Kidney (tissue), 14 donors: ENCODE results near the gene WSCD2. TPM values are rescaled to one million over a fixed set of nuclear protein-coding genes. Genes with fewer than 3 reads are reported as not detected.

ENCODE experiments used
- DNase-seq, 5 donors: peaks; one replicate each; pipeline ENCODE4 v3.0.0-alpha.2; 2013 to 2020
- FAIRE-seq: peaks from 2 replicates; lab custom pipeline; 2012; peaks lifted over from hg19 to GRCh38; lab: Jason Lieb, UNC
- H3K27ac ChIP-seq, 2 donors: one replicate each; pipeline ENCODE4 v1.7.0; 2013; ENCODE audit warnings: low read depth in 2 of 2, low read length in 2 of 2, inconsistent platforms in 1 of 2
- H3K27me3 ChIP-seq: one replicate; pipeline ENCODE4 v1.7.1; 2013; ENCODE audit warnings: low read length, inconsistent platforms; ENCODE audit not compliant: control insufficient read depth, insufficient read depth
- H3K36me3 ChIP-seq, 3 donors: one replicate each; pipeline versions ENCODE4 v1.7.0 to v1.7.1; 2013; ENCODE audit warnings: low read length in 3 of 3, control low read depth in 1 of 3, inconsistent platforms in 1 of 3; ENCODE audit not compliant: insufficient read depth in 3 of 3, control insufficient read depth in 2 of 3
- H3K4me1 ChIP-seq, 3 donors: one replicate each; pipeline versions ENCODE4 v1.7.0 to v1.7.1; 2013; ENCODE audit warnings: low read length in 3 of 3, inconsistent platforms in 1 of 3, low read depth in 1 of 3; ENCODE audit not compliant: control insufficient read depth in 2 of 3, insufficient read depth in 2 of 3
- H3K4me3 ChIP-seq, 3 donors: one replicate each; pipeline versions ENCODE4 v1.7.0 to v1.8.1; 2013; ENCODE audit warnings: low read length in 3 of 3, control low read depth in 1 of 3, inconsistent platforms in 1 of 3
- H3K9ac ChIP-seq, 3 donors: one replicate each; pipeline versions ENCODE4 v1.7.0 to v1.7.1; 2013; ENCODE audit warnings: low read length in 3 of 3, control low read depth in 1 of 3, inconsistent platforms in 1 of 3
- H3K9me3 ChIP-seq, 3 donors: one replicate each; pipeline versions ENCODE4 v1.7.0 to v1.7.1; 2013; ENCODE audit warnings: low read length in 3 of 3, control low read depth in 1 of 3, inconsistent platforms in 1 of 3; ENCODE audit not compliant: control insufficient read depth in 2 of 3, insufficient read depth in 1 of 3
- CTCF ChIP-seq: IDR thresholded peaks from 3 replicates; pipeline ENCODE4 v1.5.1; 2012; ENCODE audit warnings: mild to moderate bottlenecking, moderate library complexity, borderline replicate concordance; ENCODE audit not compliant: insufficient read depth; ENCODE audit errors: extremely low read depth
- intact Hi-C: fragments of 100-400 bp; cut with DNase I; formaldehyde crosslinking; loops from one replicate; pipeline ENCODE4 v1.11.1; 2022
- polyA plus RNA-seq: library from polyadenylated mRNA; stranded (reverse); fragments of 350-450 nt; fragmentation: Illumina TruSeq; extraction: RNeasy Lipid Tissue Mini Kit (QIAGEN cat#74804); gene quantifications from one replicate; pipeline ENCODE4 v1.2.3, GENCODE V29; 2014; ENCODE audit warnings: low read depth, low replicate concordance; ENCODE audit not compliant: insufficient read depth
- total RNA-seq: library from RNA; stranded (reverse); fragmentation: NEBNext Ultra II Directional; extraction: Animal tissue kit (Norgen Biotek cat#: 25700); gene quantifications from one replicate; pipeline ENCODE4 v1.2.1, GENCODE V29; 2021
- donor health status: control.
- donor health status: control.
- donor health status: control.
- donor health status: control.
- donor health status: control.
- donor health status: DM: yes; HTN: yes; CAD: no.
- donor health status: Normal renal cell carcinoma (clear cell type).

WSCD2 gene
- total and polyA plus RNA-seq, 2 donors from 2014 or later = 1.6 to 2.0 TPM

- no peak for FAIRE-seq
- no peaks in the 10 kb centered on the region for H3K27me3 ChIP-seq
- H3K27ac ChIP-seq = no peak overlapping the region
- H3K4me3 ChIP-seq = no peak overlapping the region
- no peaks in the 10 kb centered on the region for H3K36me3 ChIP-seq
- no peak overlapping the region for H3K9ac ChIP-seq
- no peak for TF ChIP-seq CTCF
- intact Hi-C loops = loop anchor here (10.0 kb wide), 1 partner anchor 356 kb away; no protein-coding TSS in a partner anchor
- H3K4me1 ChIP-seq = no peaks in the 10 kb centered on the region
- H3K9me3 ChIP-seq = no peaks in the 10 kb centered on the region
- peak in 1 of 5 donors; percentile 33 for DNase-seq
Observed at GRCh38 chr12:108099073-108099472, 30.0 kb upstream of the WSCD2 start.

- Histone ChIP-seq H3K27ac (no peak overlapping the region), H3K4me1 (no peaks in the 10 kb centered on the region), H3K36me3 (no peaks in the 10 kb centered on the region), H3K9ac (no peak overlapping the region), H3K9me3 (no peaks in the 10 kb centered on the region), H3K4me3 (no peak overlapping the region), H3K27me3 (no peaks in the 10 kb centered on the region)
- intact Hi-C loops = loop anchor here (10.0 kb wide), 1 partner anchor 355 kb away; no protein-coding TSS in a partner anchor
- FAIRE-seq (no peak), DNase-seq (peak in 1 of 5 donors; percentile 35)
- no peak for TF ChIP-seq CTCF
Observed at GRCh38 chr12:108099778-108100489, 29.2 kb upstream of the WSCD2 start.

- FAIRE-seq = no peak
- intact Hi-C loops = no loop called here
- H3K36me3 ChIP-seq = no peaks in the 10 kb centered on the region
Observed at GRCh38 chr12:108101605-108102175, 27.4 kb upstream of the WSCD2 start.

More at GRCh38 chr12:108101605-108102175, 27.4 kb upstream of the WSCD2 start:
- Histone ChIP-seq H3K4me3 (no peak overlapping the region), H3K27me3 (no peaks in the 10 kb centered on the region), H3K9me3 (no peaks in the 10 kb centered on the region), H3K27ac (no peak overlapping the region), H3K4me1 (no peaks in the 10 kb centered on the region), H3K9ac (no peak overlapping the region)
- no peak for TF ChIP-seq CTCF
- no peak for DNase-seq
